ENCODE measurements around the gene PLAAT2. TPM values are rescaled to one million over a fixed set of nuclear protein-coding genes. Genes with fewer than 3 reads are reported as not detected.
"Not testable (repeated sequence)": the region's sequence is repeated elsewhere in the genome, so short reads cannot be mapped to it uniquely, and the experiment has no call there.

PLAAT2 gene
- total and polyA plus RNA-seq, 8 donors: 5.0 to 6.0 TPM; not detected in 6

GRCh38 chr11:63551889-63552266, 11.3 kb downstream of the PLAAT2 start:
- no peak for TF ChIP-seq CTCF (IDR thresholded peaks at IDR 0.05)
- intact Hi-C loops (cut with DNase I): no loop called here
- DNase-seq: no peak
- no peak for ATAC-seq
- no peaks in the 10 kb centered on the region for H3K36me3 ChIP-seq
- no peaks in the 10 kb centered on the region for H3K27me3 ChIP-seq
- H3K4me3 ChIP-seq: no peak overlapping the region
- no peaks in the 10 kb centered on the region for H3K9me3 ChIP-seq
- no peak overlapping the region for H3K27ac ChIP-seq
- peaks cover 0 to 8% of the 10 kb centered on the region in 2 donors for H3K4me1 ChIP-seq

- Histone ChIP-seq H3K9me3 (no peaks in the 10 kb centered on the region), H3K27me3 (no peaks in the 10 kb centered on the region), H3K4me3 (no peak overlapping the region), H3K36me3 (peaks cover 0 to 5% of the 10 kb centered on the region in 2 donors), H3K4me1 (peaks cover 0 to 8% of the 10 kb centered on the region in 2 donors), H3K27ac (no peak overlapping the region)
- DNase-seq: no peak
- no peak for ATAC-seq
- intact Hi-C loops (cut with DNase I): no loop called here
- TF ChIP-seq CTCF (IDR thresholded peaks at IDR 0.05): no peak
These were observed 11.9 kb downstream of the PLAAT2 start for GRCh38 chr11:63551091-63551888.

GRCh38 chr11:63550156-63550700, 13.0 kb downstream of the PLAAT2 start:
- H3K27me3 ChIP-seq; H3K4me3 ChIP-seq; H3K27ac ChIP-seq; H3K4me1 ChIP-seq; intact Hi-C loops (cut with DNase I); H3K9me3 ChIP-seq; ATAC-seq; DNase-seq: not testable (repeated sequence)
- peaks cover 0 to 15% of the 10 kb centered on the region in 2 donors for H3K36me3 ChIP-seq

- no peak for TF ChIP-seq CTCF (IDR thresholded peaks at IDR 0.05)
- no peaks in the 10 kb centered on the region for H3K27me3 ChIP-seq
- intact Hi-C loops (cut with DNase I): no loop called here
- H3K9me3 ChIP-seq: no peaks in the 10 kb centered on the region
- peaks cover 0 to 8% of the 10 kb centered on the region in 2 donors for H3K4me1 ChIP-seq
- H3K4me3 ChIP-seq: no peak overlapping the region
- ATAC-seq (no peak), DNase-seq (no peak)
- no peak overlapping the region for H3K27ac ChIP-seq
- H3K36me3 ChIP-seq: peaks cover 0 to 23% of the 10 kb centered on the region in 2 donors
These were observed 13.8 kb downstream of the PLAAT2 start for GRCh38 chr11:63549411-63549810.

GRCh38 chr11:63548178-63548577, 15.0 kb downstream of the PLAAT2 start:
- Histone ChIP-seq H3K27me3 (no peaks in the 10 kb centered on the region), H3K27ac (no peak overlapping the region), H3K9me3 (no peaks in the 10 kb centered on the region), H3K4me1 (no peaks in the 10 kb centered on the region), H3K36me3 (peaks cover 0 to 28% of the 10 kb centered on the region in 2 donors), H3K4me3 (no peak overlapping the region)
- TF ChIP-seq CTCF (IDR thresholded peaks at IDR 0.05): no peak
- DNase-seq (no peak), ATAC-seq (no peak)
- intact Hi-C loops (cut with DNase I): no loop called here
